HepG2 (cell line): ENCODE data around the gene KMT2D. TPM values are rescaled to one million over a fixed set of nuclear protein-coding genes. Genes with fewer than 3 reads are reported as not detected.

ENCODE experiments used
- ASH2L ChIP-seq: fragments of 300-600, 200-600 bp; sonication (generic); IDR thresholded peaks from 2 replicates; pipeline ENCODE4 v1.7.0; 2017; ENCODE audit warnings: low read depth, mild to moderate bottlenecking, moderate library complexity, mixed read lengths, low read length; ENCODE audit not compliant: insufficient read length
- BCL6 ChIP-seq: IDR thresholded peaks from 2 replicates; pipeline ENCODE4 v1.6.1; 2016; ENCODE audit warnings: missing genetic modification reagents, missing compliant biosample characterization
- CEBPB ChIP-seq: IDR thresholded peaks from 2 replicates; pipeline ENCODE4 v1.6.1; 2011; ENCODE audit warnings: low read depth, low read length, improper control_type of control experiment, borderline replicate concordance
- CEBPG ChIP-seq: IDR thresholded peaks from 2 replicates; pipeline ENCODE4 v1.6.1; 2016
- EEA1 ChIP-seq: sonication (generic); formaldehyde crosslinking; IDR thresholded peaks from 2 replicates; pipeline ENCODE4 v1.5.1; 2020; ENCODE audit warnings: mild to moderate bottlenecking, missing genetic modification reagents, borderline replicate concordance
- ETV5 ChIP-seq: IDR thresholded peaks from 2 replicates; pipeline ENCODE4 v1.6.1; 2018; ENCODE audit warnings: missing biosample characterization, missing genetic modification reagents, inconsistent platforms, borderline replicate concordance
- FOSL1 ChIP-seq: sonication (generic); formaldehyde crosslinking; IDR thresholded peaks from 2 replicates; pipeline ENCODE4 v1.9.0; 2021; ENCODE audit warnings: missing genetic modification reagents, borderline replicate concordance
- FOSL2 ChIP-seq: sonication (generic); formaldehyde crosslinking; IDR thresholded peaks from 2 replicates; pipeline ENCODE4 v1.4.0; 2020; ENCODE audit warnings: missing genetic modification reagents
- HDAC1 ChIP-seq: sonication (generic); formaldehyde crosslinking; IDR thresholded peaks from 2 replicates; pipeline ENCODE4 v1.5.1; 2020; ENCODE audit warnings: mild to moderate bottlenecking, missing genetic modification reagents
- IKZF4 ChIP-seq: sonication (generic); formaldehyde crosslinking; IDR thresholded peaks from 2 replicates; pipeline ENCODE4 v1.5.1; 2020; ENCODE audit warnings: borderline replicate concordance, mild to moderate bottlenecking, low read depth, missing genetic modification reagents; ENCODE audit errors: not compliant biosample characterization
- IRX3 ChIP-seq: sonication (generic); formaldehyde crosslinking; IDR thresholded peaks from 2 replicates; pipeline ENCODE4 v1.8.1; 2023; ENCODE audit warnings: mild to moderate bottlenecking, low read depth, missing genetic modification reagents, borderline replicate concordance
- NFATC3 ChIP-seq: sonication (generic); formaldehyde crosslinking; IDR thresholded peaks from 2 replicates; pipeline ENCODE4 v1.5.1; 2020; ENCODE audit warnings: mild to moderate bottlenecking, missing genetic modification reagents
- NFKB2 ChIP-seq: sonication (generic); formaldehyde crosslinking; IDR thresholded peaks from 2 replicates; pipeline ENCODE4 v1.4.0; 2020; ENCODE audit warnings: missing genetic modification reagents, borderline replicate concordance
- PTBP1 ChIP-seq: fragments of 200-400 bp; formaldehyde crosslinking; IDR thresholded peaks from 2 replicates; pipeline ENCODE4 v1.6.1; 2018; ENCODE audit warnings: low read length, low read depth; ENCODE audit not compliant: poor library complexity, severe bottlenecking
- RFX5 ChIP-seq: IDR thresholded peaks from 2 replicates; pipeline ENCODE4 v1.6.1; 2011; ENCODE audit warnings: low read depth, low read length, improper control_type of control experiment
- RORA ChIP-seq: sonication (generic); formaldehyde crosslinking; IDR thresholded peaks from 2 replicates; pipeline ENCODE4 v1.5.0; 2020; ENCODE audit warnings: mild to moderate bottlenecking, missing genetic modification reagents, moderate library complexity
- SOX13 ChIP-seq, 3 experiments: fragments of 450-650 bp in 1 of 3; sonication (generic) in 1 of 3; formaldehyde crosslinking in 1 of 3; IDR thresholded peaks in 2 of 3; conservative IDR thresholded peaks in 1 of 3; 2 replicates each; pipeline versions ENCODE4 v1.5.0 to v1.6.1; 2016 to 2020; ENCODE audit warnings: antibody characterized with exemption in 1 of 3, mild to moderate bottlenecking in 1 of 3, missing compliant biosample characterization in 1 of 3, missing genetic modification reagents in 1 of 3, moderate library complexity in 1 of 3
- SRY ChIP-seq: sonication (generic); formaldehyde crosslinking; IDR thresholded peaks from 2 replicates; pipeline ENCODE4 v1.8.0; 2022; ENCODE audit warnings: mild to moderate bottlenecking, missing genetic modification reagents
- TGIF2 ChIP-seq: IDR thresholded peaks from 2 replicates; pipeline ENCODE4 v1.6.1; 2016; ENCODE audit warnings: control low read depth, missing compliant biosample characterization
- ZNF224 ChIP-seq: sonication (generic); formaldehyde crosslinking; IDR thresholded peaks from 2 replicates; pipeline ENCODE4 v1.5.0; 2020; ENCODE audit warnings: mild to moderate bottlenecking, missing genetic modification reagents
- ZNF256 ChIP-seq: sonication (generic); formaldehyde crosslinking; conservative IDR thresholded peaks from 2 replicates; pipeline ENCODE4 v1.4.0; 2020; ENCODE audit warnings: missing genetic modification reagents
- ZNF329 ChIP-seq: sonication (generic); formaldehyde crosslinking; IDR thresholded peaks from 2 replicates; pipeline ENCODE4 v1.9.0; 2021; ENCODE audit warnings: low read depth, mild to moderate bottlenecking, missing genetic modification reagents
- ZNF484 ChIP-seq: sonication (generic); formaldehyde crosslinking; IDR thresholded peaks from 2 replicates; pipeline ENCODE4 v1.5.1; 2020; ENCODE audit warnings: mild to moderate bottlenecking, low read depth, missing genetic modification reagents, borderline replicate concordance
- ZNF546 ChIP-seq: sonication (generic); formaldehyde crosslinking; conservative IDR thresholded peaks from 2 replicates; pipeline ENCODE4 v1.8.1; 2023; ENCODE audit warnings: mild to moderate bottlenecking, missing genetic modification reagents
- ZNF780A ChIP-seq: sonication (generic); formaldehyde crosslinking; IDR thresholded peaks from 2 replicates; pipeline ENCODE4 v1.8.0; 2022; ENCODE audit warnings: mild to moderate bottlenecking, missing genetic modification reagents, moderate library complexity
- ZNF83 ChIP-seq: sonication (generic); formaldehyde crosslinking; IDR thresholded peaks from 2 replicates; pipeline ENCODE4 v1.4.0; 2020; ENCODE audit warnings: missing genetic modification reagents, mild to moderate bottlenecking, borderline replicate concordance
- polyA plus RNA-seq, 8 experiments: library from polyadenylated mRNA; depleted of rRNA in 3 of 8; stranded (reverse) in 7 of 8; unstranded in 1 of 8; fragments of >200 nt; fragmentation: Illumina TruSeq in 4 of 8; extraction: Trizol in 4 of 8; gene quantifications; 2 replicates each; pipeline versions ENCODE4 v1.2.1 to v1.2.3, GENCODE V29; 2011 to 2016; ENCODE audit warnings: low read depth in 4 of 8, missing spikeins in 1 of 8, mixed read lengths in 1 of 8; ENCODE audit not compliant: insufficient read depth in 1 of 8
- total RNA-seq, 5 experiments: library from RNA; depleted of rRNA; stranded (reverse); fragments of >200 nt; fragmentation: Illumina TruSeq; extraction: Trizol; gene quantifications; 2 replicates each; pipeline ENCODE4 v1.2.3, GENCODE V29; 2016; ENCODE audit warnings: low read depth in 1 of 5
- TF ChIP-seq, protein P1 (sequence below): sonication (generic); formaldehyde crosslinking; conservative IDR thresholded peaks from 2 replicates; pipeline ENCODE4 v1.4.0; 2020; ENCODE audit warnings: missing genetic modification reagents
- TF ChIP-seq, protein P2 (sequence below): IDR thresholded peaks from 2 replicates; pipeline ENCODE4 v1.6.1; 2012; ENCODE audit warnings: inconsistent platforms
- TF ChIP-seq, protein P3 (sequence below): sonication (generic); formaldehyde crosslinking; conservative IDR thresholded peaks from 2 replicates; pipeline ENCODE4 v1.5.0; 2020; ENCODE audit warnings: missing genetic modification reagents

Gene KMT2D
- total and polyA plus RNA-seq, 2 of the 13 experiments (the other 11 are each of a cell fraction or from before 2014, with no cell fraction given) = 8.1 to 10.4 TPM

DNA sequence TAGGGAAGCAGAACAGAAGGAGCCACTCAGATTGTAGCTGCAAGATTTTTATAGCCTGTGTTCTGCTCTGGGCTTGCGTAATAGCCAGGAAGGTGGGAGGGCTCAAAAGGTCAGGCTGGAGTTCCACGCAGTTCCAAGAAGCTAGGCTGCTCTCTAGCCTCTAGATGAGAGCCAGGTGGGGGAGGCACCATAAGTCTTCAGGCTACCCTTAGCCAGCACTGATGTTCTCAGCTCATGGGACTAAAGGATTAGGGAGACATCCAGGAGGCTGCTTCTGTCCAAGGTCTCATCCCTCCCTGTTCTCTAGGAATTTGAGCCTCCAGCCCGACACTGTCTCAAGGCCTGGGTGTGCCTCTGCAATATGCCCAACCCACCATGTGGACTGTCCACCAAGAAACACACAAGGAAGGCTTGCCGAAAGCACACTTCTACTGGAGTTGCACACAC lies 48.4 kb upstream of the KMT2D start (continued):
- TF ChIP-seq, protein P1, sequence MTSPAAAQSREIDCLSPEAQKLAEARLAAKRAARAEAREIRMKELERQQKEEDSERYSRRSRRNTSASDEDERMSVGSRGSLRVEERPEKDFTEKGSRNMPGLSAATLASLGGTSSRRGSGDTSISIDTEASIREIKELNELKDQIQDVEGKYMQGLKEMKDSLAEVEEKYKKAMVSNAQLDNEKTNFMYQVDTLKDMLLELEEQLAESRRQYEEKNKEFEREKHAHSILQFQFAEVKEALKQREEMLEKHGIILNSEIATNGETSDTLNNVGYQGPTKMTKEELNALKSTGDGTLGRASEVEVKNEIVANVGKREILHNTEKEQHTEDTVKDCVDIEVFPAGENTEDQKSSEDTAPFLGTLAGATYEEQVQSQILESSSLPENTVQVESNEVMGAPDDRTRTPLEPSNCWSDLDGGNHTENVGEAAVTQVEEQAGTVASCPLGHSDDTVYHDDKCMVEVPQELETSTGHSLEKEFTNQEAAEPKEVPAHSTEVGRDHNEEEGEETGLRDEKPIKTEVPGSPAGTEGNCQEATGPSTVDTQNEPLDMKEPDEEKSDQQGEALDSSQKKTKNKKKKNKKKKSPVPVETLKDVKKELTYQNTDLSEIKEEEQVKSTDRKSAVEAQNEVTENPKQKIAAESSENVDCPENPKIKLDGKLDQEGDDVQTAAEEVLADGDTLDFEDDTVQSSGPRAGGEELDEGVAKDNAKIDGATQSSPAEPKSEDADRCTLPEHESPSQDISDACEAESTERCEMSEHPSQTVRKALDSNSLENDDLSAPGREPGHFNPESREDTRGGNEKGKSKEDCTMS = no peak
- TF ChIP-seq IKZF4 (CRISPR knock-in tag) = no peak
- TF ChIP-seq, protein P2, sequence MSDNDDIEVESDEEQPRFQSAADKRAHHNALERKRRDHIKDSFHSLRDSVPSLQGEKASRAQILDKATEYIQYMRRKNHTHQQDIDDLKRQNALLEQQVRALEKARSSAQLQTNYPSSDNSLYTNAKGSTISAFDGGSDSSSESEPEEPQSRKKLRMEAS = 0 out of 2 replicates have a peak, but pooled peaks have one; percentile 30
- no peak for TF ChIP-seq SRY (CRISPR knock-in tag)
- TF ChIP-seq ZNF256 (CRISPR knock-in tag) = no peak
- no peak for TF ChIP-seq TGIF2 (CRISPR knock-in tag)
- TF ChIP-seq IRX3 = no peak
- TF ChIP-seq RORA = no peak
- TF ChIP-seq RFX5 = no peak
- TF ChIP-seq BCL6 (CRISPR knock-in tag) = peak; percentile 45; the same call in 1 of the 2 replicates
- TF ChIP-seq FOSL1 (CRISPR knock-in tag) = no peak
- TF ChIP-seq SOX13 (IDR thresholded peaks at IDR 0.05) = no peak
- TF ChIP-seq SOX13 (CRISPR knock-in tag; conservative IDR thresholded peaks at IDR 0.05 in 1 of 2, IDR thresholded peaks at IDR 0.05 in 1 of 2) = no peak
- TF ChIP-seq ASH2L = no peak
- TF ChIP-seq HDAC1 (CRISPR knock-in tag) = peak; percentile 59
- TF ChIP-seq, protein P3, sequence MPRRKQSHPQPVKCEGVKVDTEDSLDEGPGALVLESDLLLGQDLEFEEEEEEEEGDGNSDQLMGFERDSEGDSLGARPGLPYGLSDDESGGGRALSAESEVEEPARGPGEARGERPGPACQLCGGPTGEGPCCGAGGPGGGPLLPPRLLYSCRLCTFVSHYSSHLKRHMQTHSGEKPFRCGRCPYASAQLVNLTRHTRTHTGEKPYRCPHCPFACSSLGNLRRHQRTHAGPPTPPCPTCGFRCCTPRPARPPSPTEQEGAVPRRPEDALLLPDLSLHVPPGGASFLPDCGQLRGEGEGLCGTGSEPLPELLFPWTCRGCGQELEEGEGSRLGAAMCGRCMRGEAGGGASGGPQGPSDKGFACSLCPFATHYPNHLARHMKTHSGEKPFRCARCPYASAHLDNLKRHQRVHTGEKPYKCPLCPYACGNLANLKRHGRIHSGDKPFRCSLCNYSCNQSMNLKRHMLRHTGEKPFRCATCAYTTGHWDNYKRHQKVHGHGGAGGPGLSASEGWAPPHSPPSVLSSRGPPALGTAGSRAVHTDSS (CRISPR knock-in tag) = no peak
- TF ChIP-seq NFKB2 (CRISPR knock-in tag) = no peak
- TF ChIP-seq CEBPG (CRISPR knock-in tag) = peak; percentile 94
- TF ChIP-seq FOSL2 (CRISPR knock-in tag) = no peak
- no peak for TF ChIP-seq ZNF83 (CRISPR knock-in tag)
- TF ChIP-seq EEA1 (CRISPR knock-in tag) = no peak
- TF ChIP-seq CEBPB = peak; percentile 95
- 0 out of 2 replicates have a peak, but pooled peaks have one; percentile 24 for TF ChIP-seq ZNF546 (CRISPR knock-in tag)
- no peak for TF ChIP-seq ZNF484 (CRISPR knock-in tag)
- no peak for TF ChIP-seq NFATC3 (CRISPR knock-in tag)
- no peak for TF ChIP-seq ZNF224 (CRISPR knock-in tag)
- TF ChIP-seq ZNF780A (CRISPR knock-in tag) = no peak
- TF ChIP-seq ETV5 (CRISPR knock-in tag) = 0 out of 2 replicates have a peak, but pooled peaks have one; percentile 17
- TF ChIP-seq ZNF329 = no peak
- no peak for TF ChIP-seq PTBP1
